ENCODE measurements around the gene TTPAL.

DNA sequence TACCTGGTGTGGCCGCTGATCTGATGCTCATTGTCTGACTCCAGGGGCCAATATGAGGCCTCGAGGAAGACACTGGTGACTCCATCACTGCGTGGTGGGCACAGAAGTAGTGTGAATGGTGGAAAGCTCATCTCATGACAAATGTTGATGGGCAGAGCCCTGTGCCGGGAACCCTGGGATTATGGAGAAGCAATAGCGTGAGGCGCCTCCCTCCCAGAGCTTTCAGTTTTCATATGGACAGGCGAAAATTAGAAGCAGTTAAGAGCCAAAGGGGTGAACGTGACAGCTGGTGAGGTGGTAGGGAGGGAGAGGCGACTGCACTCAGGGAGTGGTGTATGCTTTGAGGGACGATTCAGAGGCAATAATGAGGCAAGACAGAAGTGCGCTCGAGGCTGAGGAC, 39.3 kb upstream of the TTPAL start:
- TF ChIP-seq, protein P1, sequence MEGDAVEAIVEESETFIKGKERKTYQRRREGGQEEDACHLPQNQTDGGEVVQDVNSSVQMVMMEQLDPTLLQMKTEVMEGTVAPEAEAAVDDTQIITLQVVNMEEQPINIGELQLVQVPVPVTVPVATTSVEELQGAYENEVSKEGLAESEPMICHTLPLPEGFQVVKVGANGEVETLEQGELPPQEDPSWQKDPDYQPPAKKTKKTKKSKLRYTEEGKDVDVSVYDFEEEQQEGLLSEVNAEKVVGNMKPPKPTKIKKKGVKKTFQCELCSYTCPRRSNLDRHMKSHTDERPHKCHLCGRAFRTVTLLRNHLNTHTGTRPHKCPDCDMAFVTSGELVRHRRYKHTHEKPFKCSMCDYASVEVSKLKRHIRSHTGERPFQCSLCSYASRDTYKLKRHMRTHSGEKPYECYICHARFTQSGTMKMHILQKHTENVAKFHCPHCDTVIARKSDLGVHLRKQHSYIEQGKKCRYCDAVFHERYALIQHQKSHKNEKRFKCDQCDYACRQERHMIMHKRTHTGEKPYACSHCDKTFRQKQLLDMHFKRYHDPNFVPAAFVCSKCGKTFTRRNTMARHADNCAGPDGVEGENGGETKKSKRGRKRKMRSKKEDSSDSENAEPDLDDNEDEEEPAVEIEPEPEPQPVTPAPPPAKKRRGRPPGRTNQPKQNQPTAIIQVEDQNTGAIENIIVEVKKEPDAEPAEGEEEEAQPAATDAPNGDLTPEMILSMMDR (IDR thresholded peaks at IDR 0.05) = no peak
- no peak for TF ChIP-seq POLR2A (IDR thresholded peaks at IDR 0.05)
